Measurements from ENCODE around the gene LRRC46.

The LRRC46 gene

GRCh38 chr17:47812146-47812920 lies 19.1 kb upstream of the LRRC46 start:
- ChIA-PET POLR2A (no interaction called here), CTCF (no interaction called here)
- no peak for DNase-seq (ENCODE audit: extremely low spot score)
- no peak for TF ChIP-seq FOXK2 (IDR thresholded peaks at IDR 0.05)
- no peak for TF ChIP-seq CTBP1 (IDR thresholded peaks at IDR 0.05; ENCODE audit: borderline replicate concordance)
- TF ChIP-seq SP1 (IDR thresholded peaks at IDR 0.05): no peak
- no peak for TF ChIP-seq SUZ12 (IDR thresholded peaks at IDR 0.05)
- TF ChIP-seq ZNF384 (IDR thresholded peaks at IDR 0.05): no peak
- no peak for TF ChIP-seq BHLHE40 (IDR thresholded peaks at IDR 0.05; ENCODE audit: borderline replicate concordance)
- no peak for TF ChIP-seq FOXA1 (IDR thresholded peaks at IDR 0.05)
- TF ChIP-seq PKNOX1 (IDR thresholded peaks at IDR 0.05): no peak
- no peak for TF ChIP-seq HDGF (IDR thresholded peaks at IDR 0.05; ENCODE audit: borderline replicate concordance)
- TF ChIP-seq ELF4 (IDR thresholded peaks at IDR 0.05): no peak
- TF ChIP-seq L3MBTL2 (conservative IDR thresholded peaks at IDR 0.05): no peak
- TF ChIP-seq ARNT (IDR thresholded peaks at IDR 0.05): no peak
- no peak for TF ChIP-seq NFRKB (IDR thresholded peaks at IDR 0.05)
- no peak for TF ChIP-seq LEF1 (IDR thresholded peaks at IDR 0.05; ENCODE audit: borderline replicate concordance)
- TF ChIP-seq FOXM1 (IDR thresholded peaks at IDR 0.05; ENCODE audit: borderline replicate concordance): no peak
- no peak for TF ChIP-seq TARDBP (IDR thresholded peaks at IDR 0.05)

GRCh38 chr17:47813077-47813476 lies 18.4 kb upstream of the LRRC46 start:
- DNase-seq (ENCODE audit: extremely low spot score): no peak
- CTCF ChIA-PET: no interaction called here
- no peak for TF ChIP-seq SP1 (IDR thresholded peaks at IDR 0.05)
- no peak for TF ChIP-seq PKNOX1 (IDR thresholded peaks at IDR 0.05)
- no peak for TF ChIP-seq L3MBTL2 (conservative IDR thresholded peaks at IDR 0.05)
- no peak for TF ChIP-seq HDGF (IDR thresholded peaks at IDR 0.05; ENCODE audit: borderline replicate concordance)
- TF ChIP-seq ARNT (IDR thresholded peaks at IDR 0.05): no peak
- TF ChIP-seq TARDBP (IDR thresholded peaks at IDR 0.05): no peak
- TF ChIP-seq LEF1 (IDR thresholded peaks at IDR 0.05; ENCODE audit: borderline replicate concordance): no peak
- no peak for TF ChIP-seq CTBP1 (IDR thresholded peaks at IDR 0.05; ENCODE audit: borderline replicate concordance)
- TF ChIP-seq ZNF384 (IDR thresholded peaks at IDR 0.05): no peak
- no peak for TF ChIP-seq FOXM1 (IDR thresholded peaks at IDR 0.05; ENCODE audit: borderline replicate concordance)
- TF ChIP-seq SUZ12 (IDR thresholded peaks at IDR 0.05): no peak
- POLR2A ChIA-PET: no interaction called here

- TF ChIP-seq SP1 (IDR thresholded peaks at IDR 0.05): no peak
- TF ChIP-seq HDGF (IDR thresholded peaks at IDR 0.05; ENCODE audit: borderline replicate concordance): no peak
- TF ChIP-seq TARDBP (IDR thresholded peaks at IDR 0.05): no peak
- no peak for TF ChIP-seq BHLHE40 (IDR thresholded peaks at IDR 0.05; ENCODE audit: borderline replicate concordance)
- no peak for TF ChIP-seq LEF1 (IDR thresholded peaks at IDR 0.05; ENCODE audit: borderline replicate concordance)
- DNase-seq (ENCODE audit: extremely low spot score): no peak
- ChIA-PET CTCF (no interaction called here), POLR2A (no interaction called here)
Measured at GRCh38 chr17:47813512-47814031, 17.9 kb upstream of the LRRC46 start.

GRCh38 chr17:47815106-47815918 lies 16.2 kb upstream of the LRRC46 start:
- CTCF ChIA-PET: no interaction called here
- no peak for DNase-seq (ENCODE audit: extremely low spot score)
- POLR2A ChIA-PET: interaction anchor here (0.9 to 1.1 kb wide), 2 partner anchors 15 to 16 kb away, joined by 3 read pairs; partner anchors contain the start of genes LRRC46 and MRPL10
- TF ChIP-seq ZNF384 (IDR thresholded peaks at IDR 0.05): no peak
- TF ChIP-seq NFRKB (IDR thresholded peaks at IDR 0.05): no peak
- TF ChIP-seq FOXK2 (IDR thresholded peaks at IDR 0.05): no peak
- TF ChIP-seq SUZ12 (IDR thresholded peaks at IDR 0.05): no peak
- no peak for TF ChIP-seq ELF4 (IDR thresholded peaks at IDR 0.05)
- no peak for TF ChIP-seq FOXM1 (IDR thresholded peaks at IDR 0.05; ENCODE audit: borderline replicate concordance)
- no peak for TF ChIP-seq LEF1 (IDR thresholded peaks at IDR 0.05; ENCODE audit: borderline replicate concordance)
- TF ChIP-seq L3MBTL2 (conservative IDR thresholded peaks at IDR 0.05): no peak
- no peak for TF ChIP-seq CTBP1 (IDR thresholded peaks at IDR 0.05; ENCODE audit: borderline replicate concordance)
- TF ChIP-seq HDGF (IDR thresholded peaks at IDR 0.05; ENCODE audit: borderline replicate concordance): no peak
- TF ChIP-seq FOXA1 (IDR thresholded peaks at IDR 0.05): no peak

GRCh38 chr17:47816111-47816735 lies 15.2 kb upstream of the LRRC46 start:
- ChIA-PET POLR2A (interaction anchor here (0.8 kb wide), 1 partner anchor 15 kb away, joined by 3 read pairs; the partner anchor contains the start of genes LRRC46 and MRPL10), CTCF (no interaction called here)
- no peak for DNase-seq (ENCODE audit: extremely low spot score)
- TF ChIP-seq FOXA1 (IDR thresholded peaks at IDR 0.05) (no peak), TARDBP (IDR thresholded peaks at IDR 0.05) (no peak), L3MBTL2 (conservative IDR thresholded peaks at IDR 0.05) (no peak), HDGF (IDR thresholded peaks at IDR 0.05; ENCODE audit: borderline replicate concordance) (no peak), FOXM1 (IDR thresholded peaks at IDR 0.05; ENCODE audit: borderline replicate concordance) (no peak), SP1 (IDR thresholded peaks at IDR 0.05) (no peak), CTBP1 (IDR thresholded peaks at IDR 0.05; ENCODE audit: borderline replicate concordance) (no peak), SUZ12 (IDR thresholded peaks at IDR 0.05) (no peak), FOXK2 (IDR thresholded peaks at IDR 0.05) (no peak), NFRKB (IDR thresholded peaks at IDR 0.05) (no peak), ARNT (IDR thresholded peaks at IDR 0.05) (no peak), PKNOX1 (IDR thresholded peaks at IDR 0.05) (no peak), BHLHE40 (IDR thresholded peaks at IDR 0.05; ENCODE audit: borderline replicate concordance) (no peak), ELF4 (IDR thresholded peaks at IDR 0.05) (no peak), ZNF384 (IDR thresholded peaks at IDR 0.05) (no peak), LEF1 (IDR thresholded peaks at IDR 0.05; ENCODE audit: borderline replicate concordance) (no peak)

All from HEK293T (cell line).